ENCODE data around the gene ALKBH7.

ALKBH7 gene

DNA sequence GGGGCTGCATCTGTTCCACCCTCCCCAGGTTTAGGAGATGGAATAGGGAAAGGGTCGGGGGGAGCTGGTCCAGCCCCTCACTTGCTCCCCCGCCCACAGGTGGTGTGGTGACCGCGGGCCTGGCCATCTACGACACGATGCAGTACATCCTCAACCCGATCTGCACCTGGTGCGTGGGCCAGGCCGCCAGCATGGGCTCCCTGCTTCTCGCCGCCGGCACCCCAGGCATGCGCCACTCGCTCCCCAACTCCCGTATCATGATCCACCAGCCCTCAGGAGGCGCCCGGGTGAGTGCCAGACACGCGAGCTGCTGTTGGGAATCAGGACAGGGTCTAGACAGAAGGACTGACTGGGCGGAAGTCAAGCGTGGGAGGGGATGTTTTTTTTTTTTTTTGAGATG, 8.2 kb upstream of the ALKBH7 start:
- ATAC-seq (no peak), DNase-seq (no peak)

DNA sequence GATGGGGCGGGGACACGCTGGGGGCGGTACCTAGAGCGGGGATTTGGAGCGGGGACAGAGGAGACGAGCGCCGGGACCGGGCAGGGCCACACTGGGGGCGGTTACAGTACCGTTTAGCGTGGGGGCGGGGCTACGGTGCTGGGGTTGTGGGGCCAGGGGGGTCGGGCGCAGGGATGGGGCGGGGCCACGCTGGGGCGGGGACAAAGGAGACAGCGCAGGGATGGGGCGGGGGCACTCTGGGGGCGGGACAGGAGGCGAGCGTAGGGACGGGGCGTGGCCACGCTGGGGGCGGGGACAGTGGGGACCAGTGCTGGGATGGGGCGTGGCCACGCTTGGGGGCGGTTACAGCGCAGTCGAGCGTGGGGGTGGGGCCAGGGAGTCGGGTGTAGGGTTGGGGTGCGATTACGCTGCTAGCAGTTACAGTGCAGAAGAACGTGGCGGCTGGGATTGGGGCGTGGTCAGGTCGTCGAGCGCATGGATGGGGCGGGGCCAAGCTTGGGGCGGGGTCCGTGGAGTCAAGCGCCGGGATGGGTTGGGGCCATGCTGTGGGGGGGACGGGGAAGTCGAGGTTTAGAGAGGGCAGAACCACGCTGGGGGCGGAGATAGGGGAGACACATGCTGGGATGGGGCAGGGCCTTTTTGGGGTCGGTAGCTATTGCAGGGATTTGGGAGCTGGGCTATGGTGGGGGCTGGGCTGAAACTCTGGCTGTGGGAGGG, 660 bp downstream of the ALKBH7 start:
- peak; percentile 74 for ATAC-seq
- DNase-seq = peak; percentile 100

DNA sequence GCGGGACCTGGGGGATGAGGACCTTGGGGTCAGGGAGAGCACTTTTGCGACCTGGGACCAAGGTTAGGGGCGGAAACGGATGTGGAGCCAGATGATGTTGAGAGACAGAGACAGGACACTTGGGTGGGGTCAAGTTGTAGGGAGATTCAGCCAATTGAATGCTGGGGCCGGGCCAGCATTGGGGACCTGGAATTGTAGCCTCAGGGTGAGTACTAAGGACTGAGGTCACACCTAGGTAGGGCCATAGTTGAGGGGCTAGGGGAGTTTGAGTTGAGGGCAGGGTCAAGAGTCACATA, 1.2 kb downstream of the ALKBH7 start:
- no peak for DNase-seq

DNA sequence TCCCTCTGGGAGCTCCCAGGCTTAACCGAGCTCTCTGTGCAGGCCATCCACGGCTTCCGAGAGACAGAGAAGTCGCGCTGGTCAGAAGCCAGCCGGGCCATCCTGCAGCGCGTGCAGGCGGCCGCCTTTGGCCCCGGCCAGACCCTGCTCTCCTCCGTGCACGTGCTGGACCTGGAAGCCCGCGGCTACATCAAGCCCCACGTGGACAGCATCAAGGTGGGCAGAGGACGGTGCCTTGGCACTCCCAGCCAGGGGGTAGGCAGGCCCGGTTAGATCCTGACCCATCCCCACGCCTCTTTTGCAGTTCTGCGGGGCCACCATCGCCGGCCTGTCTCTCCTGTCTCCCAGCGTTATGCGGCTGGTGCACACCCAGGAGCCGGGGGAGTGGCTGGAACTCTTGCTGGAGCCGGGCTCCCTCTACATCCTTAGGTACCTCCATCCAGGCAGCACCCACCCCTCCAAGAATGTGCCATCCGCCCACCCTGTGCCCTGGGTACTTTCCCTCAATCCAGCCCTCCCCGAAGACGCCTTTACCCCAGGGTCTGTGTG, 1.6 kb downstream of the ALKBH7 start:
- ATAC-seq (no peak), DNase-seq (no peak)

More for the DNA sequence above, 1.2 kb downstream of the ALKBH7 start:
- ATAC-seq = no peak

DNA sequence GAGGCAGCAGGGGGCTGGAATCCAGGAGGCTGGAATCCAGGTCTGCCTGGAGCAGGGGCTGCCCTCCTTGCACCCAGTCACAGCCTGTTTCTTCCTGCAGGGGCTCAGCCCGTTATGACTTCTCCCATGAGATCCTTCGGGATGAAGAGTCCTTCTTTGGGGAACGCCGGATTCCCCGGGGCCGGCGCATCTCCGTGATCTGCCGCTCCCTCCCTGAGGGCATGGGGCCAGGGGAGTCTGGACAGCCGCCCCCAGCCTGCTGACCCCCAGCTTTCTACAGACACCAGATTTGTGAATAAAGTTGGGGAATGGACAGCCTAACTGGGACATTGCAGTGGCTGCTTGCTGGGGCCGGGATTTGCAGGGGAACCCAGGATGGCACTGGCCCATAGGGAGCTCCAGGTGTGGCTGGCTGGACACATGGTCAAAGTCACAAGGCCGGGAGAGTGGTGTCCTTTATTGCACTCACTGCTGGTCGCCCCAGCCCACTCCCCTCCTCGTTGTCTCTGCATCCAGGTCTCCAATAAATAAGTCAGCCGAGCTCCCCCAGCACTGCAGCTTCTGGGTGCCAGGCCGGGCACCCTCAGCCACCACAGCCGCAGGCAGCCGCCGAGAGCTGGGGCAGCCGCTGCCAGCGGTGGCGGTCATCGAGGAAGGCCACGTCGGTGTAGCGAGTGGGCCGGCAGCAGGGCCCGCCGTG, 2.3 kb downstream of the ALKBH7 start:
- ATAC-seq (no peak), DNase-seq (no peak)

DNA sequence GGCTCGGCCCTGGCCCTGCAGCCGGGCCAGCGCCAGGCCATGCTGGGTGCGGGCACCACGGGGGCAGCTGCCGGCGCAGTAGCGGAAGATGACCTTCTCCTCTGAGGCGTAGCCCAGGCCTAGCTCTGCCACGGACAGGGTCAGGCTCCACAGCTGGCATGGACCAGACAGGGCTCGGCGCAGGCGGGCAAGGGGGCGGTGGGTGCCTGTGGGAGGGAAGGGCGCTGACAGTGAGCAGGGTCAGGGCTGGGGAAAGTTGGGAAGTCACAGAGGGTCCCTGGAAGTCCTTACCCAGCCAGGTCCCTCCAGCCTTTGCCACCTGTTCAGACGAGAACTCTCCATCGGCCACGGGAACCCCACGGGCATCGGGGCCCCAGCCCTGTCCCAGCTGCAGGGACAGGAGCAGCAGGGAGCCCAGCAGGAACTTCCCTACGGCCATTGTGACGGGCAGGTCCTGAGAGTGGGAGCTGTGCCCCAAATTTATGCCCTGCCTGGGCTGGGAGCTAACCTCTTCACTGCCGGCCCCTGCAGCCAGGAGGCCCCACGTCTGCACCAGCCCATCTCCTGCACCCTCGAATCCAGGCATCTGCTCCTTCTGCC, 2.9 kb downstream of the ALKBH7 start, which contains the start of gene PSPN:
TSS of gene PSPN (minus strand) at position 523 of the 600 bp plus-strand sequence. CDS start at position 439, 84 bp downstream.
- ATAC-seq = no peak

DNA sequence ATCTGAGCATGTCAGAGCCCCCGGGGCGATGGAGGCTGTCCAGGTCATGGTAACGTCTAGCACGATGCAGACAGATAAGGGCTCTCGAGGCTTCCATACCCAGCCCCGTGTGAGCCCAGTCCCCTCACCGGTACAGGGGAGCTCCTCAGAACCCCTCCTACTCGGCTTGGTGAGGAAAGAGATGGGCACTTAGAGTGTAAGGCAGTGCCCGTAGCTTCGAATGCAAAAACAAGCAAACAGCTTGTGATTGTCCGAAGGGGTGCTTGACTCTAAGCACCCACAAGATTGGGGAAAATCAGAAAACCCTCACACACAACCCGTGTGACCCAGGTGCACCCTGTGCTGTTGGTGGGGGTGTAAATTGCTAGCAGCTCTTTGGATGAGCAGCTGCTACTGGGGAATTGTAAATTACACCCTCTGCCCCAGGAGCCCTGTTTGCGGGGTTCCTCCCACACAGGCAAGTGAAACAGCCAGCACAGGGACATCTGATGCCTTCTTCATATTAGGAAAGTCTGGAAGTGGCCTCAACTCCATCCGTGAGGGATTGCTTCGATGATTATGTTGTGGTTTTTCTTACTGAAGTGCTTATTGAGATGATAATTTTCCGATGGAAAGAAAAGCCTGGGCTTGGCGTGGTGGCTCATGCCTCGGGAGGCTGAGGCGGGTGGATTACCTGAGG, 4.1 kb downstream of the ALKBH7 start:
- DNase-seq (no peak), ATAC-seq (no peak)

More for the DNA sequence above, 2.9 kb downstream of the ALKBH7 start, which contains the start of gene PSPN:
- DNase-seq = no peak

DNA sequence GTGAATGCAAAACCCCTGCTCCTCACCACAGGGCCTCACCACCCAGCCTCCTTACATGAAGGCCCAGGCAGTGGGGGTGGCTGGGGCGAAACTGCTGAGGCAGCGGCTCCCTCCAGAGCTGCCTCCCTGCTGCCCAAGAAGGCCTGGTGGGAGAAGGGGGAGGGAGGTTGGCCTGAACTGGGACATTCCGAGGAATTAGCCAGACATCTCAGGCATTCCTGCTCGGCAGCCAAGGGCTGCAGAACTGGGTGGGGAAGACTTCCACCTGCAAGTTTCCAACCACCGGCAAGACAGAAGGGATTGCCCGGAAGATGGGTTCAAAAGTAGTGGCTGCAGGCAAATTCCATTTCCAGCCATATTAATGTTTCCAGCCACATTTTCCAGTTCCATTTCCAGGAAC, 5.4 kb downstream of the ALKBH7 start:
- ATAC-seq (no peak), DNase-seq (no peak)

DNA sequence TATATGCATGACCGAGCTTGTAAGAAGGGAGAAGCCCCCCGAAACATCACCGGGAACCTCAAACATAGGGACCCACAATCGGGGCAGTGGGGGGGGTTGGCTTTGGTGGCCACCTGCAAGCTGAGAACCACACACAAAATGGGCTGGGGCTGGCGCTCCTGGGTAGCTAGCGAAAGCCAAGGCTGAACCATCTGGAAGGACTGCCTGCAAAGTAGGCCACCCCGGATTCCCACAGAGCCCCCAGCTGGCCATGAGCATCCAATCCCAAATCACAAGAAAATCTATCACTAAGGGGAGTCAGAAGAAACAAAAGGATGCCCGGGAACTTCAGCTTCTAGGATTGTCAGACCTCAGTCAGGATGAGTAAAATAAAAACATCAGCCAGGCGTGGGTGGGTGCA, 5.9 kb downstream of the ALKBH7 start:
- no peak for ATAC-seq
- DNase-seq = no peak

DNA sequence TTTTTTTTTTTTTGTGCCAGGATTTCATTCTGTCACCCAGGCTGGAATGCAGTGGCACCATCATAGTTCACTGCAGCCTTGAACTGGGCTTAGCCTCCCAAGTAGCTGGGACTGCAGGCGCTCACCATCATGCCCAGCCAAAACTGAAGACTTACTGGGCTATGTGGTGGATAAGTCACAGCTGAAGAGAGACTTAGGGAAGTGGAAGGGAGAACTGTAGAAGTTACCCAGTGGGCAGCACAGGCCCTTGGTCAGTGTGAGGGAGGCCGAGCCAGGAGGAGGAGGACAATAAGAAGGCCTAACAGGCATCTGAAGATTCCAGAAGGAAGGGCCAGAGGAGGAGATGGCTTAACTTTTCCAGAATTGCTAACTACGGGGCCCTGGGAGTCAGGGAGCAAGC, 7.2 kb downstream of the ALKBH7 start:
- ATAC-seq (no peak), DNase-seq (no peak)

DNA sequence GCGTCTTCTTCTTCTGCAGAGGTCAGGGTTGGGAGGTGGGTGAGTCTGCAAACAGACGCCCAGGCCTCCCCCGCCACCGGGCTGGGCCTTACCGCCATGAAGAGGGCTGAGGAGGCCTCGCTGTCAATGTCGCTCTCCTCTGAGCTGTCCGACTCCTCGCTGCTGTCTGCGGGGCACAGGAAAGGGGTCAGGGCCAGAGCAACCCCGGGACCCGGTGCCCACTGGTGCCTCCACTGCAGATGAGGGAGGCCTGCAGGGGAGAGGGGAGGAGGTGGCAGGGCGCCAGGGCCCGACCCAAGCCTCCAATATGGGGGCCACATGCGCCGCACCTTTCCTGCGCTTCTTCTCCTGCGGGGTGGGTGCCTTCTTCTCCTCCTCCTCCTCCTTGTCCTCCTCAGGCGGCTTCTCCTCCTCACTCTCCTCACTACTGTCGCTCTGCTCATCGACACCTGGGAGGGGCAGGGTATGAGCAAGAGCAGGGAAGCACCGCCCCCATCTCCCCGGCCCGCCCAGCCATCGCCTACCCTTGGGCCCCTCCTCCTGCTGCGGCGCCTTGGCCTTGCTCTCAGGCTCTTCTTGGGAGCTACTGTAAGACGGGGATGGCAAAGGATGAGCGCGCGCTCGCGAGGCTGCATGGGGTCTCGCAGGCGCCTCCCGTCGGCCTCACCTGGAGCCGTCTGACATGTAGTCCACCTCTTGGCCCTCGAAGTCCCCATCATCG, 8.6 kb downstream of the ALKBH7 start:
- ATAC-seq (no peak), DNase-seq (no peak)

DNA sequence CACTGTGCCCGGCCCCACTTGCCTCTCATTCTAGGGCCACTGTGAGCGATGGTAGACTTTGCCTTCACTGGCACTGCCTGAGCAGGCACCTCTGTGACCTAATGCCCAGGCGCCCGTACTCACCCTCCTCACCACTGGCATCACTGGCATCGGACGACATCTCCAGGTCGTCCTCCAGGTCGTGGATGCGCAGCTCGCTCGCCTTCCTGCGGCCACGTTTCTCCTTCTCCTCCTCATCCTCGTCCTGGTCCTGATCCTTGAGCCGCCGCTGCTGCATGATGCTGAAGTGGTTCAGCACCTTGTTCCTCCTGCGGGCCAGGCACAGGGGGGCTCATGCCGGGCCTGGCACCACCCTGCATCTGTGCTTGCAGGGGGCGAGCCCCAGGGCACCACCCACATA, 10.6 kb downstream of the ALKBH7 start:
- ATAC-seq (no peak), DNase-seq (no peak)

DNA sequence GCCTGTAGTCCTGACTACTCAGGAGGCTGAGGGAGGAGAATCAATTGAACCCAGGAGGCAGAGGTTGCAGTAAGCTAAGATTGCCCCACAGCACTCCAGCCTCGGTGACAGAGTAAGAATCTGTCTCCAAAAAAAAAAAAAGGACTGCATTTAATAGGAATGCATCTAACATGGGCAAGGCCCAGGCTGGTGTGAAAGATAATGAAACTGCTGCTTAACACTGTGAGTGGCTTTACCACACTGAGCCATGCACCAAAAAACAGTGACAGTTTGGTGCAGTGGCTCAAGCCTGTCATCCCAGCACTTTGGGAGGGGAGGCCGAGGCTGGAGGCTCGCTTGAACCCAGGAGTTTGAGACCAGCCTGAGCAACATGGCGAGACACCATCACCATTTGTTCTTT, 11.8 kb downstream of the ALKBH7 start:
- no peak for ATAC-seq

DNA sequence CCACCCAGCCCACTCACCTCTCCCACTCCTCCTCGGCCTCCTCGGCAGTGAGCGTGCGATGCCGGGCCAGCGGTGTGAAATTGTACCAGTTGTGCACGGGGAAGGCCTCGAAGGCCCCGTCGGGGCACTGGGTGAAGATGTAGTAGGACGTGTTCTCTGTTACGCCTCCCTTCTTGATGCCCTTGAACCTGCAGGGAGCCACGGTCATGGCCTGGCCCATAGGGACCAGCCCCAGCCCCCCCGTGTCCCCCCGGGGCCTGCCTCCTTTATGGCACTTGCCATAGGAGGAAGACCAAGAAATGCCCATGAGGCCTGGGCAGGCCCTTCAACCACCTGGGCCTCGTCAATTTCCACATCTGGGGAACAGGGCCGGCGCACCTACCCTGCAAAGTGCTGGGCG, 14.8 kb downstream of the ALKBH7 start:
- ATAC-seq (no peak), DNase-seq (no peak)

More for the DNA sequence above, 11.8 kb downstream of the ALKBH7 start:
- no peak for DNase-seq

DNA sequence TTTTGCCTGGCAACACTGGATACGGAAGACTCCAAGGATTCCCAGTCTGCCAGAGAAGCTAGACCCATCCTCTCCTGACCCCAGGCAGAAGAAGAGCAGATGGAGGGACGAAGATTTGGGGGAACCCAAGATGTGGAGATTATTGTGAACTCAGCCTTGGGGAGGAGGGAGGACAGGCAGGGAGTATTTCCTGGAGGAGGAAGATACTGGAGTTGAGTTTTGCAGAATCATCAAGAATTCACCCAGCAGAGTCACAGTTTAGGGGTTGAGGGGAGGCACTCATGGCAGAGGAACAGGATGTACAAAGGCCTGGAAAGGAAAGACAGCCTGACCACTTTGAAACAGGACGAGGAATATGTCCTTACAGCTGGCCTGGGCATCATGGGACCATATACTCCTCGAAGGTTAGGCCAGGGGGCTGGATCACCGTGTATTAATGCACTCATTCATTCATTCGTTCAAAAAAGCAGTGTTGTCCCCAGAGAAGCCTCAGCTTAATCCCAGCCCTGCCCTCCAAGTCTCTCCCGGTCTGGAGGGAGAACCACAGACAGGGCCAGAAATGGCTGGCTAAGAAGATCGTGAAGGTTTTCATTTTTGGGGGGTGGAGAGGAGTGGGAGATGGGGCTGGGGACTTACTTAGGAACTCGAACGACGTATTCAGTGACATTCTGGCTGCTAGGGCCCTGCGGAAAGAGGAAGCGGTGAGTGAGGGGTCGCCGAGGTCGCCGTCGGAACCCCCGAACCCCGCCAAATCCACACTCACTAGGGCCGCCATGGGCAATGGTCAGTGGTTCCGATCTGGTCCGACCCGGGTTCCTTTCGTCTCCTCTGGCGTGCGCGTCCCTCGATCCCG, 19.9 kb downstream of the ALKBH7 start:
- ATAC-seq = no peak

DNA sequence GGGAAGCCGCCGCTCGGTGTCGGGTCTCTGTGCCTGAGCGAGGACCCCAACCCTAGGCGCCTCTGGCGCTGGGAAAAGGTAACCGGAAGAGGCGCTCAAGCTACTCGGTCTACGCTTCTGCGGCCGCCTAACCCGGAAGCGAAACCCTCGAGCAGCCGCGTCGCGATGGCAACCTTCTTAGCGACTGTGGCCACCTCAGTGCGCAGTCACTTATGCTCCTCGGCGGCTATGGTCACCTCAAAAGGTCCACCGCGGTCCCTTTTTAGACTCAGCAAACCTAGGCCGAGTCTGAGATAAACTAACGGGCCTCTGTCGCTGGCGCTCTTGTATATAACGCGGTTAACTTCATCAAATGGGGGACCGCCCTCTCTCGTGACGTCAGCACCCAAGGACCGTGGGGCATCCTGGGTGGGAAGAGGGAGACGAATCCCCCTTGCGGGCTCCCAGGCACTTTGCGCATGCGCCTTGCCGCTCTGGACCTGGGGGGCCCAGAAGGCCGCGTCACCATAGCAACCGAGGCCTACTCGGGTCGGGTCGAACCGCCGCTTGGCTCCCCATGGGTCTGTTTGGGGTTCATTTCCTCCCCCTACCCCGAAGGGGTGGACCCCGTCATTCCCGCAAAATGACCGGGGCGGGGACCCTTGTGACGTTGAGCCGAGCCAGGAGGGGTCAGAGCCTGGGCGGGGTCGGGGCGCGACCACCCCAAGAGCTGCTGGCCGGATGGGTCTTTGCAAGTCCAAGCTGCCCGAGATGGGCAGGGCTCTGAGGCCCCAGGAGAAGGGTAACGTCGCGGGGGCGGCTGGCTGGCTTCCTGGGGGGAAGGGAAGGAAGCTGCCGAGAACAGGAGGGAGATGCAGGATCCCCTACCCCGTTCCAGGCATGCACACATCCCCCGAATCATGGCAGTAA, 20.7 kb downstream of the ALKBH7 start, which contains the start of gene GTF2F1:
TSS of gene GTF2F1 (minus strand) at position 91 of the 909 bp plus-strand sequence. CDS start 169 bp downstream, outside the sequence.
- ATAC-seq (peak; percentile 87), DNase-seq (peak; percentile 97)

More for the DNA sequence above, 19.9 kb downstream of the ALKBH7 start:
- no peak for DNase-seq

DNA sequence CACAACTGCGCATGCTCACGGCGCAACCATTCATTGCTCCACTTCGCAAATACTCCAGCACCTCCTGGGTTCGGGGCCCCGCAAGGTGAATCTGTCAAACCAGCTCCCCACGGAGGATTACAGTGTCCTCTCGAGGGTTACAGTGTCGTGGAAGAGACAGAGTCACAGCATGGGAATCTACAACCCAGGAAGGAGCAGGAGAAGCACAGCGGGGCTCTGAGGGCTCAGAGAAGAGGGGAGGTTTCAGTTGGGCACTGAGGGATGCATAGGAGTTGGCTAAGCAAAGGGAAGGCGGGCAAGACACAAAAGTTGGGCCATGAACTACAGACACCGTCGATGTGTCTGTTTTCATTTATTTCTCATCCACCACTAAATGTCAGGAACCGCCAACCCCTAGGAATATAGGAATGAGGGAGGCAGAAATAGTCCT, 21.4 kb downstream of the ALKBH7 start:
- ATAC-seq (no peak), DNase-seq (no peak)

DNA sequence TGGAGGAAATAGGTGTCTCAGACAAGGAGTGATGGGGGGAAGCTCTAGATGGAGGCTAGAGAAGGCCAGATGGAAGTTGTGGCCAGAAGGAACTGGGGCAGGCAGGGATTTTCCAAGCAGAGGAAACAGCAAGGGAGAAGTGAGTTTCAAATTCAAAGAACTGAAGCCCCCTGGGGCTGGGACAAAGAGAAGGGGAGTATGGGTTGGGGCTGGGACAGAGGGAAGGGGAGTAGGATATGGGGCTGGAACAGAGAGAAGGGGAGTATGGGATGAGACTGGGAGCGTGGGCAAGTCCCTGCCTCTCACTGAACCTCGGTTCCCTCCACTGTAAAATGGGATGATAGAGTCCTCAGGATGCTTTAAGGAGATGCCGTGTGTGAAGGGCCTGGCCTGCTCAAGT, 22.2 kb downstream of the ALKBH7 start:
- no peak for ATAC-seq
- DNase-seq = no peak

DNA sequence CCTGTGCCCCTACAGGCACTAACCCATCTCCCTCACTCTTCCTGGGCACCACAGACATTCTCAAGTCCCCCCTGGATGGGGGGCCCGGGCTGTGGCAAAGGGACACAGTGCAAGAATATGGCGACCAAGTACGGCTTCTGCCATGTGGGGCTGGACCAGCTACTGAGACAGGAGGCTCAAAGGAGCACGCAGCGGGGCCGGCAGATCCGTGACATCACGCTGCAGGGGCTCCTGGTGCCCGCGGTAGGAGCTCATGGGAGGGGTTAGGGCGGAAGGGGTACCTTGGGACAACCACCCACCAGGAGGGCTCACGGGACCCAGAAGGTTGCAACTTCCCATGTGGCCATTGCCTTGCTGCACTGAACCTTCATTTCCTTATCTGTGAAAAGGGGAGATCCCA, 23.7 kb downstream of the ALKBH7 start:
- DNase-seq = no peak
- ATAC-seq = no peak
